Gastroesophageal sphincter (tissue), 3 donors: ENCODE measurements around the gene ACAA2.

Experiments
- CTCF ChIP-seq, 4 experiments: fragments of 200-600 bp in 2 of 4; fragments of 450-650 bp in 2 of 4; sonication (generic) in 1 of 4; IDR thresholded peaks; one replicate each; pipeline ENCODE4 v1.5.1; 2017 to 2019; ENCODE audit warnings: antibody characterized with exemption in 4 of 4, mild to moderate bottlenecking in 2 of 4, moderate library complexity in 2 of 4
- EP300 ChIP-seq: sonication (generic); formaldehyde crosslinking; IDR thresholded peaks from one replicate; pipeline ENCODE4 v1.6.1; 2017; ENCODE audit warnings: antibody characterized with exemption, mild to moderate bottlenecking
- POLR2A ChIP-seq, 2 donors: fragments of 450-650 bp; IDR thresholded peaks; one replicate each; pipeline ENCODE4 v1.6.1; 2017; ENCODE audit warnings: antibody characterized with exemption in 2 of 2, mild to moderate bottlenecking in 2 of 2, moderate library complexity in 1 of 2
- POLR2AphosphoS5 ChIP-seq: sonication (generic); formaldehyde crosslinking; IDR thresholded peaks from one replicate; pipeline ENCODE4 v1.6.1; 2017; ENCODE audit warnings: antibody characterized with exemption

GRCh38 chr18:49847524-49847923, 34.2 kb upstream of the ACAA2 start:
- TF ChIP-seq CTCF (IDR thresholded peaks at IDR 0.05) (no peak), POLR2AphosphoS5 (no peak), POLR2A (IDR thresholded peaks at IDR 0.05) (no peak), EP300 (no peak)
